HepG2 (cell line): ENCODE data around the gene ZBTB46. TPM values are rescaled to one million over a fixed set of nuclear protein-coding genes. Genes with fewer than 3 reads are reported as not detected.
A peak's percentile ranks its signal among the peaks of the same experiment; 100 is the strongest.

Source experiments
- DR1 ChIP-seq: sonication (generic); formaldehyde crosslinking; IDR thresholded peaks from 2 replicates; pipeline ENCODE4 v1.8.0; 2021; ENCODE audit warnings: mild to moderate bottlenecking, missing genetic modification reagents, inconsistent platforms
- ETS1 ChIP-seq: sonication (generic); formaldehyde crosslinking; IDR thresholded peaks from 2 replicates; pipeline ENCODE4 v1.4.0; 2020; ENCODE audit warnings: missing genetic modification reagents
- HOMEZ ChIP-seq: IDR thresholded peaks from 2 replicates; pipeline ENCODE4 v1.6.1; 2016; ENCODE audit warnings: low read depth
- KAT7 ChIP-seq: IDR thresholded peaks from 2 replicates; pipeline ENCODE4 v1.6.1; 2018; ENCODE audit warnings: borderline replicate concordance, missing compliant biosample characterization
- KDM1A ChIP-seq: IDR thresholded peaks from 2 replicates; pipeline ENCODE4 v1.6.1; 2016; ENCODE audit warnings: missing compliant biosample characterization
- KDM2A ChIP-seq: sonication (generic); formaldehyde crosslinking; IDR thresholded peaks from 2 replicates; pipeline ENCODE4 v1.4.0; 2020; ENCODE audit warnings: low read depth, missing genetic modification reagents, borderline replicate concordance
- RERE ChIP-seq: IDR thresholded peaks from 2 replicates; pipeline ENCODE4 v1.6.1; 2016; ENCODE audit warnings: low read depth, missing genetic modification reagents, missing compliant biosample characterization
- SAP130 ChIP-seq: IDR thresholded peaks from 2 replicates; pipeline ENCODE4 v1.6.1; 2016; ENCODE audit warnings: low read depth
- THRA ChIP-seq: sonication (generic); formaldehyde crosslinking; IDR thresholded peaks from 2 replicates; pipeline ENCODE4 v1.4.0; 2020; ENCODE audit warnings: missing genetic modification reagents, borderline replicate concordance
- ZNF33A ChIP-seq: sonication (generic); formaldehyde crosslinking; IDR thresholded peaks from 2 replicates; pipeline ENCODE4 v1.5.1; 2020; ENCODE audit warnings: missing genetic modification reagents, mild to moderate bottlenecking, moderate library complexity, borderline replicate concordance
- polyA plus RNA-seq, 8 experiments: library from polyadenylated mRNA; depleted of rRNA in 3 of 8; stranded (reverse) in 7 of 8; unstranded in 1 of 8; fragments of >200 nt; fragmentation: Illumina TruSeq in 4 of 8; extraction: Trizol in 4 of 8; gene quantifications; 2 replicates each; pipeline versions ENCODE4 v1.2.1 to v1.2.3, GENCODE V29; 2011 to 2016; ENCODE audit warnings: low read depth in 4 of 8, missing spikeins in 1 of 8, mixed read lengths in 1 of 8; ENCODE audit not compliant: insufficient read depth in 1 of 8
- total RNA-seq, 5 experiments: library from RNA; depleted of rRNA; stranded (reverse); fragments of >200 nt; fragmentation: Illumina TruSeq; extraction: Trizol; gene quantifications; 2 replicates each; pipeline ENCODE4 v1.2.3, GENCODE V29; 2016; ENCODE audit warnings: low read depth in 1 of 5

Gene ZBTB46
- total and polyA plus RNA-seq, 2 of the 13 experiments (the other 11 are each of a cell fraction or from before 2014, with no cell fraction given): 1.6 to 13.5 TPM

GRCh38 chr20:63708301-63709148, 122.5 kb downstream of the ZBTB46 start (continued):
- TF ChIP-seq KDM2A (no peak), HOMEZ (CRISPR knock-in tag) (no peak), ETS1 (CRISPR knock-in tag) (0 out of 2 replicates have a peak, but pooled peaks have one; percentile 51), DR1 (CRISPR knock-in tag) (no peak), ZNF33A (no peak), RERE (CRISPR knock-in tag) (no peak), KDM1A (CRISPR knock-in tag) (no peak), THRA (CRISPR knock-in tag) (no peak), SAP130 (CRISPR knock-in tag) (no peak), KAT7 (CRISPR knock-in tag) (no peak)
